NCI-H748 treated with DMSO at 0.1 percent for 48 hours (cell line): Measurements from ENCODE around the gene CDK5R1.
A peak's percentile ranks its signal among the peaks of the same experiment; 100 is the strongest.
"Not testable (repeated sequence)": the region's sequence is repeated elsewhere in the genome, so short reads cannot be mapped to it uniquely, and the experiment has no call there.

Experiments used
- DNase-seq: peaks from one replicate; lab custom pipeline; 2025; lab: John Stamatoyannopoulos, UW

The CDK5R1 gene

GRCh38 chr17:32516940-32517701 lies 30.3 kb downstream of the CDK5R1 start:
- DNase-seq = no peak

- no peak for DNase-seq
These were observed 31.2 kb downstream of the CDK5R1 start for GRCh38 chr17:32517982-32518381.

GRCh38 chr17:32518646-32519227 lies 31.9 kb downstream of the CDK5R1 start:
- no peak for DNase-seq

- peak; percentile 93 for DNase-seq
These were observed 32.7 kb downstream of the CDK5R1 start for GRCh38 chr17:32519228-32520103.

GRCh38 chr17:32520104-32520701 lies 33.4 kb downstream of the CDK5R1 start:
- DNase-seq = peak; percentile 86

- DNase-seq = no peak
These were observed 34.1 kb downstream of the CDK5R1 start for GRCh38 chr17:32520737-32521404.

- DNase-seq = no peak
These were observed 36.4 kb downstream of the CDK5R1 start for GRCh38 chr17:32523017-32523680.

- DNase-seq = no peak
These were observed 37.2 kb downstream of the CDK5R1 start for GRCh38 chr17:32523827-32524552.

- DNase-seq = not testable (repeated sequence)
These were observed 37.7 kb downstream of the CDK5R1 start for GRCh38 chr17:32524553-32524880.

- no peak for DNase-seq
These were observed 38.3 kb downstream of the CDK5R1 start for GRCh38 chr17:32525122-32525521.

GRCh38 chr17:32527146-32527545 lies 40.4 kb downstream of the CDK5R1 start:
- DNase-seq = no peak

- no peak for DNase-seq
These were observed 42.0 kb downstream of the CDK5R1 start for GRCh38 chr17:32528825-32529224.

GRCh38 chr17:32529604-32530003 lies 42.8 kb downstream of the CDK5R1 start:
- DNase-seq = no peak

- DNase-seq = no peak
These were observed 46.5 kb downstream of the CDK5R1 start for GRCh38 chr17:32533296-32533695.

GRCh38 chr17:32536736-32537643 lies 50.2 kb downstream of the CDK5R1 start:
- DNase-seq = no peak
